ENCODE measurements around the gene JDP2.
A peak's percentile ranks its signal among the peaks of the same experiment; 100 is the strongest.

The JDP2 gene

GRCh38 chr14:75514673-75515628 lies 87.1 kb downstream of the JDP2 start:
- TF ChIP-seq TCF12 (IDR thresholded peaks at IDR 0.05; ENCODE audit: low read depth) = no peak
- TF ChIP-seq RAD21 (IDR thresholded peaks at IDR 0.05; ENCODE audit: low read depth) = peak; percentile 27; the same call in 1 of the 2 replicates

GRCh38 chr14:75515629-75515996 lies 87.8 kb downstream of the JDP2 start:
- TF ChIP-seq FOXM1 (IDR thresholded peaks at IDR 0.05; ENCODE audit: borderline replicate concordance, low read depth) = no peak
- TF ChIP-seq EP300 (IDR thresholded peaks at IDR 0.05; ENCODE audit: borderline replicate concordance) = no peak
- no peak for TF ChIP-seq RAD21 (IDR thresholded peaks at IDR 0.05; ENCODE audit: low read depth)
- no peak for TF ChIP-seq TCF12 (IDR thresholded peaks at IDR 0.05; ENCODE audit: low read depth)
- no peak for TF ChIP-seq ZBTB7A (IDR thresholded peaks at IDR 0.05; ENCODE audit: low read depth)
- no peak for TF ChIP-seq NFIC (IDR thresholded peaks at IDR 0.05)
- TF ChIP-seq CEBPB (IDR thresholded peaks at IDR 0.05) = no peak
- no peak for TF ChIP-seq YY1 (IDR thresholded peaks at IDR 0.05; ENCODE audit: low read depth)
- no peak for TF ChIP-seq EGR1 (IDR thresholded peaks at IDR 0.05)

GRCh38 chr14:75518625-75519024 lies 90.8 kb downstream of the JDP2 start:
- no peak for TF ChIP-seq TCF12 (IDR thresholded peaks at IDR 0.05; ENCODE audit: low read depth)
- TF ChIP-seq RAD21 (IDR thresholded peaks at IDR 0.05; ENCODE audit: low read depth) = peak; percentile 66

GRCh38 chr14:75519394-75519793 lies 91.6 kb downstream of the JDP2 start:
- no peak for TF ChIP-seq CREB1 (IDR thresholded peaks at IDR 0.05; ENCODE audit: low read depth)
- no peak for TF ChIP-seq NFIC (IDR thresholded peaks at IDR 0.05)
- TF ChIP-seq TAF1 (IDR thresholded peaks at IDR 0.05; ENCODE audit: low read depth) = no peak

DNA sequence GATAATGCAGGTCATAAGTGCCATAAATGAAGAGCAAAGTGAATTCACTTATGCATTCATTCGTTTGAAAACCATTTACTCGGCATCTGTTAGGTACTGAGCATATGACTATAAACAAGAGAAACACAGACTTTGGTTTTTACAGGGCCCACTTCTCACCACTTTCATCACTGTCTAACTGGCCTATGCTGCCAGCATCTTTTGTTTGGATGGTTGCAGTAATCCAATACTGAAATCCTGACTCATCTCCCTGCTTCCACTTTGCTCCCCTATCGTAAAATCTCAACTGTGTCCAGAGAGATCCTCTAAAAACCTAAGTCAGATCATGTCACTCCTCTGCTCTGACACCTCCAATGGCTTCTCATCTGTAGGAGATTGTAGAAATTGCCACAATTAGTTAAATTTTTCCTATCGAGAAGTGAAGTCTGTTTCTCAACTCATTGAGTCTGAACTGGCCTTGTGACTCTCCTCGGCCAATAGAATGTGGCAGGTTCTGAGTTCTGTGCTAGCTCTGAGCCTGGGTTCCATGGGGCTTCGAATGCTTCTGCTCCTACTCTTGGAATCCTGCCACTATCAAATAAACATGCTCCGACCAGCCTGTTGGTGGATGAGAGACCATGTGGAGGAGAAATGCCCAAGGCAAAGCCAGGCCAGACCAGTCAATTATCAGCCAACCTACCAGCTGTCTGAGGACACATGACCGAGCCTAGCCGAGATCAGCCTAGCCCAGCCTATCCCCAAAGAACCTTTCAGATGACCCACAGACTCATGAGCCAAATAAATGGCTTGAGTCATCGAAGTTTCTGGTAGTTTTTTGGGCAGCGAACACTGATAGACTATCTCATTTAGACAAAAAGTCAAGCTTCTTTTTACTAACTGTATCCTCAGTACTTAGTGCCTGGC lies 92.3 kb downstream of the JDP2 start:
- no peak for TF ChIP-seq TEAD4 (IDR thresholded peaks at IDR 0.05)
- TF ChIP-seq, protein P1, sequence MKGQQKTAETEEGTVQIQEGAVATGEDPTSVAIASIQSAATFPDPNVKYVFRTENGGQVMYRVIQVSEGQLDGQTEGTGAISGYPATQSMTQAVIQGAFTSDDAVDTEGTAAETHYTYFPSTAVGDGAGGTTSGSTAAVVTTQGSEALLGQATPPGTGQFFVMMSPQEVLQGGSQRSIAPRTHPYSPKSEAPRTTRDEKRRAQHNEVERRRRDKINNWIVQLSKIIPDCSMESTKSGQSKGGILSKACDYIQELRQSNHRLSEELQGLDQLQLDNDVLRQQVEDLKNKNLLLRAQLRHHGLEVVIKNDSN (IDR thresholded peaks at IDR 0.05) = 0 out of 2 replicates have a peak, but pooled peaks have one; percentile 10

DNA sequence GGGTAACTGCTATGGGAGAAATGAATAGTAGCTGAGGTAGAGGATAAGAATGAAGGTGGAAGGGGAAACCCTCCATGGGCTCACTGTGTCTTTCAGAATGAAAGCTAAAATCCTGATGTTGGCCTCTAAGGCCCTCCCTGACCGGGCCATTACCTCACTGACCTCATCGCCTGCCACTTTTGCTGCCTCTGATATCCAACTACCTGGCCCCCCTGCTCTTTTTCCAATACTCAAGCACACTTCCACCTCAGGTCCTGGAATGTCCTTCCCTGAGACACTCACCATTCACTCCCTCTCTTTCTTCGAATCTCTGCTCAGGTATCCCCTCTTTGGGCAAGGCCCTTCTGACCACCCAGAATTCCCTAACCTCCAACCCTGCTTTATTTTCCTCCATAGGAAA lies 93.0 kb downstream of the JDP2 start:
- TF ChIP-seq, protein P1 (IDR thresholded peaks at IDR 0.05) = no peak
- TF ChIP-seq CEBPB (IDR thresholded peaks at IDR 0.05) (no peak), RAD21 (IDR thresholded peaks at IDR 0.05; ENCODE audit: low read depth) (no peak), EGR1 (IDR thresholded peaks at IDR 0.05) (no peak)

DNA sequence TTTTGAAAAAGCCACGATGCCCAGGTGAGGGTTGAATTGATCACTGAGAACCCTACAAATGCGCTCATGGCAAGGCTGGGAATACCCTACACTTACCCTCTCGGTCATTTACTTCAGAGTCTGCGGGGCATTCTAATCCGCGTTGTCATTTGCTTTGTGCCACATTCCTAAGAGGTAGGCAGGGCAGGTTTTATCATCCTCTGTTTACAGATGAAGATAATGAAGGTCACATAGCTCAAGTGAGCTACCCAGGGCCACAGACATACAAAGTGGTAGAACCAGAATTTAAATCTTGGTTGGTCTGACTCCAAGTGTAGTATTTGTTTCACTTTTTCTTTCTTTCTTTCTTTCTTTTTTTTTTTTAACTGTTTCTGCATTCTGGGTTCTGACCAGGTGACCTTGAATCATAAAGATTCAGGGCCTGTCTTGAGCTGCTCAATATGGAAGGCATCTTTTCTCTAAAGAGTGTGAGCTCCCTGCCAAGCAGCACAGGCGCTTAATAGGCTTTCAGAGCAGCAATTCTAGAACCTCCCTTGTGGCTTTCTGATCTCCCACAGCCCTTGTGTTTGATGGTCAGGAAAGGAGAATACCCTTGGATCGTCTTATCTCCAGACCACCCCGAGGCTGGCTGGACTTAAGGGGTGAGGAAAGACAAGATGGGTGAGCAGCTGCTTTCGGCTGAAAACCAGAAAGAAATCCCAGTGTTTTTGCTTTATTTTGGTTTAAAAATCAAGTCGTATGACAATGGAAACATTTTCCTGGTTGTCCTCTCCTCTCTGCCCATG lies 93.8 kb downstream of the JDP2 start:
- no peak for TF ChIP-seq REST (IDR thresholded peaks at IDR 0.05; ENCODE audit: low read depth)

DNA sequence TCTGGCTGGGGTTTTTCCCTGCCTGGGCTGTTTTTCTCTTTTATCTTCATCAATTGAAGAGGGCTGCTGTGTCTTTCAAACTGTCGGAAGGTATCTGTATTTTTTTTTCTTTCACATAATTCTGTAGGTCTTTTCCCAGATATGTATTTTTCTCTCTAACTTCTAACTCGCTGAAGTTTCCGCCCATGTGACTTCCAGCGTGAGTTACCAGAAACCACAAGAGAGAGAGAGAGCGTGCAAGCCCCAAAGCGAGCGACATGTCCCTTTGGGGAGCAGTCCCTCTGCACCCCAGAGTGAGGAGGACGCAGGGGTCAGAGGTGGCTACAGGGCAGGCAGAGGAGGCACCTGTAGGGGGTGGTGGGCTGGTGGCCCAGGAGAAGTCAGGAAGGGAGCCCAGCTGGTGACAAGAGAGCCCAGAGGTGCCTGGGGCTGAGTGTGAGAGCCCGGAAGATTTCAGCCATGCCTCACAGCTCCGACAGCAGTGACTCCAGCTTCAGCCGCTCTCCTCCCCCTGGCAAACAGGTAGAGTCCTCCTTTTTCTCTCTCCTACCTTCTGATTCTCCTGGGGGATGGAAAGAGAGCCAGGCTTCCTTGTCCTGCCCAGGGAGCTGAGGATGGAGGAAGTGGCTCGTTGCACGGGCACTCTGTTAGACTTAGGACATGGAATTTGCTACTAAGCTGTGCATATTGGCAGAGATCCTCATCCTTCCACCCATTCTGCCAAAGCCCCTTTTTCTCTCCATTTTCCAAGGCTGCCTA lies 94.6 kb downstream of the JDP2 start, which contains the start of gene BATF:
Gene BATF (plus strand): TSS at position 246 of the 759 bp plus-strand sequence. CDS start 214 bp downstream, at position 460.
- TF ChIP-seq, protein P1 (IDR thresholded peaks at IDR 0.05) = no peak
- TF ChIP-seq RAD21 (IDR thresholded peaks at IDR 0.05; ENCODE audit: low read depth) (no peak), CEBPB (IDR thresholded peaks at IDR 0.05) (no peak), NFIC (IDR thresholded peaks at IDR 0.05) (no peak), TEAD4 (IDR thresholded peaks at IDR 0.05) (no peak), FOXM1 (IDR thresholded peaks at IDR 0.05; ENCODE audit: borderline replicate concordance, low read depth) (no peak), EP300 (IDR thresholded peaks at IDR 0.05; ENCODE audit: borderline replicate concordance) (no peak), YY1 (IDR thresholded peaks at IDR 0.05; ENCODE audit: low read depth) (no peak), REST (IDR thresholded peaks at IDR 0.05; ENCODE audit: low read depth) (no peak), EGR1 (IDR thresholded peaks at IDR 0.05) (no peak), ZBTB7A (IDR thresholded peaks at IDR 0.05; ENCODE audit: low read depth) (no peak), TCF12 (IDR thresholded peaks at IDR 0.05; ENCODE audit: low read depth) (no peak), CREB1 (IDR thresholded peaks at IDR 0.05; ENCODE audit: low read depth) (no peak), TAF1 (IDR thresholded peaks at IDR 0.05; ENCODE audit: low read depth) (no peak)
- TF ChIP-seq, protein P2, sequence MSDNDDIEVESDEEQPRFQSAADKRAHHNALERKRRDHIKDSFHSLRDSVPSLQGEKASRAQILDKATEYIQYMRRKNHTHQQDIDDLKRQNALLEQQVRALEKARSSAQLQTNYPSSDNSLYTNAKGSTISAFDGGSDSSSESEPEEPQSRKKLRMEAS (IDR thresholded peaks at IDR 0.05) = no peak

All from Ishikawa (cell line).